GM19455 (cell line): ENCODE measurements around the gene CHID1.

ENCODE experiments used
- ATAC-seq: cut with Tn5 transposase; IDR thresholded peaks from one replicate; pipeline ENCODE4 v1.9.1; 2021; ENCODE audit not compliant: unreplicated experiment

Gene CHID1

GRCh38 chr11:933142-933851 is 22.7 kb upstream of the CHID1 start:
- no peak for ATAC-seq

DNA sequence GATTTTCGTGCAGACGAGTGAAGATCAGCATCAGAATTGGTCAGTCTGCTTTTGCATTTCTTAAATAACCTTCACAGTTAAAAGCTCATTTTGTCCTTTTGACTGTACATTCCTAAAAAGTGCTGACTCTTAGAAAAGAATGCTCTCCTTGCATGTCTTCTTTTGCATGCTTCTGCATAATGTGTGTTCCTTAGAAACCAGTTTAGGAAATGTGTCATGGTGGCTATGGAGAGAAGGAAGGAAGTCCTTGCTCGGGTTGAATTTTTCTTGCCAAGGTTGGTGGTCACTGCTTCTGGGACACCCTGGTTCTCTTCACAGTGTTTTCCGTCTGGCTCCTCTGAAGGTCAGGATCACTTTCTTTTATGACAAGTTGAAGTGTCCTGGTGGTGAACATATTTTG is 21.8 kb upstream of the CHID1 start:
- ATAC-seq, result no peak

- ATAC-seq, result no peak
Observed at GRCh38 chr11:931385-931784, 20.8 kb upstream of the CHID1 start.

DNA sequence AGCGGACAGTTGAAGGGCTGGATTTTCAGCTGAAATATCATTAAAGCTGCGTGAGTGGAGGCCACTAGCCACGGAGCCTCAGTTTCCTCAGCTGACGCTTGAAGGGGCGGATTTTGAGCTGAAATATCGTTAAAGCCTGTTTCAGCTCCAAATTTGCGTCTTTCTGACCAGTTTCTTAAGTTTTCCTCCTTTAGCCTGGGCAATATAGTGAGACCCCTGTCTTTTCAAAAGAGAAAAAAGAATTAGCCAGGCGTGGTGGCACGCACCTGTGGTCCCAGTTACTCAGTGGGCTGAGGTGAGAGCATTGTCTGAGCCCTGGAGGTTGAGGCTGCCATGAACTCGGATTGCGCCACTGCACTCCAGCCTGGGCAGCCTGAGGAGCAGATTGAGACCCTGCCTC is 18.8 kb upstream of the CHID1 start:
- ATAC-seq, result no peak

- ATAC-seq, result no peak
Observed at GRCh38 chr11:928786-929185, 18.2 kb upstream of the CHID1 start.

- ATAC-seq, result no peak
Observed at GRCh38 chr11:927871-928270, 17.3 kb upstream of the CHID1 start.

DNA sequence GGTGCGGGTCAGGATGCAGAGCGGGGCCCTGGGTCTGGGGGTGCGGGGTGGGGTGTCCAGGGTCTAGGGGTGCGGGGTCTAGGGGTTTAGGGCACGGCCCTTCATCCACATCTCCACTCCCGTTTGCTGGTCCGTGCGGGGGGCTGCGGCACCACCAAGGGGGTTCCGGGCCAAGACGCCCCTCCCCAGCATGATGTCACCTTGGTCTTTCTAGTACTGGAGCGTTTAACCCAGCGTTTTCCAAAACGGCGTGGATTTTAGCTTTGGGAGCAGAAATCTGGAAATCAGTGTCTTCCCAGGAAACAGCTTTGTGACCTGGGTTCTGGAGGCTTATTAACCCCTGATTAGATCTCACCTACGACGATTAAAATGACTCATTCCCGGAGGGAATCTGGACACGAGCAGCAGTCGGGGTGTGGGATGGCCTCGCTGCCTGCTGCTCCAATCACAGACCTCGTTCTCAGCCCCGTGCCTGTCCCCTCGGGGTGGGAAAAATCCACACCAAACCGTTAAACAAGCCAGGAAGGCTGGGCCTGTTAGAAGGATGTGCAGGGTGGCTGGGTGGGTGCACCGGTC is 15.8 kb upstream of the CHID1 start:
- no peak for ATAC-seq

GRCh38 chr11:925496-926301 is 15.1 kb upstream of the CHID1 start, which contains the start of gene AP2A2:
AP2A2 (plus strand) TSS chr11:925870; CDS start chr11:926022, 152 bp downstream.
- ATAC-seq, result peak; percentile 63

GRCh38 chr11:925158-925495 is 14.5 kb upstream of the CHID1 start:
- ATAC-seq, result no peak

DNA sequence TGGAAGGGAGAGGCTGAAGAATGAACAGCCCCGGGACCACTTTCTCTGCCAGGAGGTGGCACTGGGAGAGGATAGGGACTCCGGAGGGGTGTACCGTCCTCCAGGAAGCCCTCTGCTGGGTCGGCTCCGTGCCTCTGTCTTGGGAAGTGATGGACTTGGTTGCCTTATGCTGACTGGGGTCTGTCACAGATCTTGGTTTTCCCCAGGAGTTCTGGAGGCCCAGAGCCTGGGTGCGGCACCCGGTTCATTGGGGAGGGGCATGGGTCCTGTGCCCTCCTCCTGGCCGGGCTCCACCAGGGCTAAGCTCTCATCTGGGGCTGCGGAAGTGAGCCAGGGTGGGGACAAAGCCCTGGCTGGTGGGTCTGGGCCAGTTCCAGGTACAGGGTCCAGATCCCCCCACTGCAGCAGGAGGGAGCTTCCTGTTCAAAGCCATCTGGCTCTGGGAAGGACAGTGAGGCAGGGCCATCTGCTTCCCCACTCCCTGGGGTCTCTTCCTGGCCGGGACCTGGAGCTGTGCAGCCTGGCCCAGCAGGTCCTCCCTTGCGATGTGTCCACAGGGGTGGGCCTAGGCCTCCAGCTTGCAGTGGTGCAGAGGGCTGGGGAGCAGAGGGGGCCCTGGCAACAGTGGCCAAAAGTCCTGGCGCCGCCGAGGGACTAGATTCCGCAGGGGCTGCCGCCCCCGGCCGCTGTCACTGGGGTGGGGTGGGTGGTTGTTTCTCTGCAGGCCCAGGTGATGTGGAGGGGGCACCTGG is 14.0 kb upstream of the CHID1 start:
- ATAC-seq, result no peak

GRCh38 chr11:923691-924405 is 13.2 kb upstream of the CHID1 start:
- ATAC-seq, result no peak

DNA sequence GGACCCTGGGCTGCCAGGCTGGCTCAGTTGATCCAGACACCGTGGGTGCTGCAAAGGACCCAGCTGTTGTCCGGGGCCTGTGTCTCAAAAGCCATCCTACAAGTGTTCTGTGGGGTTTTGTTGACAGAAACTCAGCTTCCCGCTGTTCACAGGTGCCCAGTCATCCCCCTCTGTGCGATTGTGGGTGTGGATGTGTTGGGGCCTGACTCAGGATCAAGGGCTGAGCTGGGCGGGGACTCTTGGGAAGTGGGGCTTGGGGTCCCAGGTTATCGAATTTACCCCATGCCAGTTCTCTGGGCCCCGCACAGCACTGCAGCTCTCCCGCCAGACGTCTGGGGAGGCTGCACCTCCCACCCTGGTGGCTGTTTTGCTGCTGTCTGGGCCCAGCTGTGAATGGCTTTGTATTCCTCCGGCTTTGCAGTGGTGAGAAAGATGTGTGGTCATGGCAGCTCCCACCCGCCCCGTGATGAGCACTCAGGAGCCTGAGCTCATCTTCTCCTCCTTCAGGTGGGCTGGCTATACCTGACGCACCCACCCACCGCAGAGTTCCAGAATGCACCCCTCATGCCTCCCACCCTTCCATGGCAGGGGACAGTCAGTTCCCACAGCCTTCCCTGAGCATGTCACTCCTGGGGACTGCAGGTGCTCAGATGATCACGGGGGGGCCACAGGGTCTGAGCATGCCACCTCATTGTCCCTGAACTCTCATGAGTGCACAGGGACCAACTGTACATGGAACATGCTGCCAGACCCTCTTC is 11.5 kb upstream of the CHID1 start:
- ATAC-seq, result no peak

- no peak for ATAC-seq
Observed at GRCh38 chr11:917426-917825, 6.8 kb upstream of the CHID1 start.

- no peak for ATAC-seq
Observed at GRCh38 chr11:914747-915501, 4.3 kb upstream of the CHID1 start.

GRCh38 chr11:914204-914603 is 3.6 kb upstream of the CHID1 start:
- ATAC-seq, result no peak

DNA sequence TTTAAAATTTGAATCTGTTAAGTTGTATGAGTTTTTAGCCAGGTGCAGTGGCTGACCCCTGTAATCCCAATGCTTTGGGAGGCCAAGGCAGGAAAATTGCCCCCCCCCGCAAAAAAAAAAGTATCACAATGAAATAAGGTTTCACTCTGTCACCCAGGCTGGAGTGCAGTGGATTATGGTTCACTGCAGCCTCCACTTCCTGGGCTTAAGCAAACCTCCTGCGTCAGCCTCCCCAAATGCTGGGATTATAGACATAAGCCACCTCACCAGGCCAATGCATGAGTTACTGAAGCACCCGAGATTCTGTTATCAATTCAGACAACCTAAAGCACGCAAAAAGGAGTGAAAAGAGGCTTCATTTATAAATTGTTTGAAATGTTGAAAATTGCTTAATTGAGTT is 2.4 kb upstream of the CHID1 start:
- ATAC-seq, result no peak

GRCh38 chr11:912266-912665 is 1.7 kb upstream of the CHID1 start:
- no peak for ATAC-seq

DNA sequence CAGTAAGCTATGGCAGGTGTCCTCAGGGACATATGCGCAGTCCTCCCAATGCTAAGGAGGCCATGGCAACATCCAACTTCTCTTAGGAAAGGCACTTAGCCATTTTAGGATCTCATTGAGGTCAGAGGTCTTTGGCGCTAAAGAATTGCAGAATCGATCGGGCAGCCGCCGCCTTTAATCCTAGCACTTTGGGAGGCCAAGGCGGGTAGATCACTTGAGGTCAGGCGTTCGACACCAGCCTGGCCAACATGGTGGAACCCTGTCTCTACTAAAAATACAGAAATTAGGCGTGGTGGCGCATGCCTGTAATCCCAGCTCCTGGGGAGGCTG is 1.2 kb upstream of the CHID1 start:
- no peak for ATAC-seq

DNA sequence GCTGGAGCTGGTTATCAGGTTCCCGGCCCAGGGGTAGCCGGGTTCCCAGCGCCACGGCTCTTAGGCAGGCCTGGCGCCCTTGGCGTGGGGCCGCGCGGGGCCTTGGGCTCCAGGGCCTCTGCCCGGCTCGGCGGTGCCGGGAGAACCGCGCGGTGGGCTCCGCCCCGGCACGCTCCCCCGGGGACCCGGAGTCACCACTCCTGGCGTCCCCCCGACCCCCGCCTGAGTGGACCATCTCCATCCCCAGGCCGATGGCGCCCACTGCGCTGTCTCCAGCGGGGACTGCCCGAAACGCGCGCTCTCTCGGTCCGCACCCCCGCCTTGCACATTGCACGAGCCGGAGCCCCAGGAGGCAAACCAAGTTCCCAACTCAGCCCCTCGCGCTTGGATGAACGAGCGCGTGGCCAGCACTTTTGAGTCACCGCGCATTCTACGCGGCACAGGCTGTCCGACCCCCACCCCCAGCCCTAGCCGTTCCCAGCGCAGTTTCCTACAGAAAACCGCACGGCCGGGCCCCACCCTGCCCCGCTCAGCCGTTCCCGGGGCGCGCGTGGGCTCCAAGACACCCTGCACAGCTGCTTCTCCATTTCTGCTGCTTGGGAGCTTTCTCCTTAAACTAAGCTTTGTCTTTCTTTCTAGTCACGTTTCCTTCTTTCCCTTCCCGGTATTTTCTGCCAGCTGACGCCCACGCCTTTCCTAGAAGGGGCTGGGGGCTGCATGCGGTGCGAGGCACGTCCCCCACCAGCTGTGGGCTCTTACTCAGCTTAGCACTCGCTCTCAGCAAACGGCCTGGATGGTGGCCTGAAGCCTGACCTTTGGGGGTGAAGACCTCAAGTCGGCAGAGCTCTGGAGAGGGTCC is 650 bp upstream of the CHID1 start:
- ATAC-seq, result peak; percentile 26
